Panc1 (cell line): ENCODE measurements around the gene MRPS9. TPM values are rescaled to one million over a fixed set of nuclear protein-coding genes. Genes with fewer than 3 reads are reported as not detected.

ENCODE experiments used
- ATAC-seq: fragments of 200-7000 bp; cut with Tn5 transposase; 2 replicates; pipeline ENCODE4 v1.9.1; 2020; ENCODE audit warnings: mild to moderate bottlenecking, moderate library complexity
- BruUV-seq: library from RNA; stranded (reverse); fragments of 400-500 nt; replicated peaks from 2 replicates; lab custom pipeline; 2021; lab: Mats Ljungman, UMichigan
- CTCF ChIA-PET: fragments of 300-600 bp; sonication (Branson Sonifier 250); formaldehyde crosslinking; loops from one replicate; lab custom pipeline; 2022; ENCODE audit warnings: antibody characterized with exemption; lab: Charles Lee
- POLR2A ChIA-PET: fragments of 300-600 bp; sonication (Branson Sonifier 250); formaldehyde crosslinking; loops from one replicate; lab custom pipeline; 2022; ENCODE audit warnings: antibody characterized with exemption; lab: Charles Lee
- DNase-seq: peaks from one replicate; pipeline ENCODE4 v3.0.0-alpha.2; 2010; ENCODE audit warnings: low read depth, low spot score
- H3K27ac ChIP-seq: 2 replicates; pipeline ENCODE4 v1.5.1; 2011; ENCODE audit warnings: mild to moderate bottlenecking, low read length, inconsistent platforms
- H3K27me3 ChIP-seq: fragments of 200-500 bp; sonication (Bioruptor generic); 2 replicates; pipeline ENCODE4 v1.6.0; 2014; ENCODE audit warnings: low read length, inconsistent platforms; ENCODE audit not compliant: control insufficient read depth, insufficient read depth
- H3K36me3 ChIP-seq: fragments of 200-500 bp; sonication (Bioruptor generic); 2 replicates; pipeline ENCODE4 v1.5.1; 2014; ENCODE audit warnings: inconsistent platforms, mild to moderate bottlenecking, low read length, moderate library complexity; ENCODE audit not compliant: control insufficient read depth, insufficient read depth
- H3K4me1 ChIP-seq: 2 replicates; pipeline ENCODE4 v1.5.1; 2011; ENCODE audit warnings: inconsistent platforms, mild to moderate bottlenecking, low read length, moderate library complexity; ENCODE audit not compliant: control insufficient read depth, insufficient read depth
- H3K4me3 ChIP-seq, 2 experiments: 2 replicates each; pipeline ENCODE4 v1.5.1; 2011 to 2012; ENCODE audit warnings: low read depth in 2 of 2, low read length in 2 of 2, mild to moderate bottlenecking in 2 of 2, inconsistent platforms in 1 of 2, moderate library complexity in 1 of 2
- H3K9me3 ChIP-seq: fragments of 200-500 bp; sonication (Bioruptor generic); 2 replicates; pipeline ENCODE4 v1.5.1; 2014; ENCODE audit warnings: low read depth, mild to moderate bottlenecking, inconsistent platforms, low read length, moderate library complexity; ENCODE audit not compliant: control insufficient read depth, insufficient read depth
- CTCF ChIP-seq: fragments of 450-650 bp; IDR thresholded peaks from 2 replicates; pipeline ENCODE4 v1.5.1; 2017; ENCODE audit warnings: mild to moderate bottlenecking
- POLR2AphosphoS5 ChIP-seq: IDR thresholded peaks from 2 replicates; pipeline ENCODE4 v1.6.1; 2012; ENCODE audit warnings: mild to moderate bottlenecking, low read depth, low read length, moderate library complexity
- REST ChIP-seq, 2 experiments: IDR thresholded peaks; 2 replicates each; pipeline ENCODE4 v1.6.1; 2011 to 2012; ENCODE audit warnings: low read depth in 2 of 2, control low read depth in 1 of 2, low read length in 1 of 2, mild to moderate bottlenecking in 1 of 2, moderate library complexity in 1 of 2; ENCODE audit not compliant: insufficient read depth in 1 of 2
- SIN3A ChIP-seq: IDR thresholded peaks from 2 replicates; pipeline ENCODE4 v1.6.1; 2012; ENCODE audit warnings: low read depth, mild to moderate bottlenecking, low read length, moderate library complexity, borderline replicate concordance; ENCODE audit not compliant: insufficient read depth
- TCF7L2 ChIP-seq: IDR thresholded peaks from 2 replicates; pipeline ENCODE4 v1.6.1; 2011; ENCODE audit warnings: mild to moderate bottlenecking, low read depth, low read length, inconsistent platforms
- in situ Hi-C: cut with HindIII; loops from 2 replicates; pipeline ENCODE4 v1.10.0; 2016; ENCODE audit warnings: low sequenced_read_pairs, low pct_unique_long_range_greater_than_20kb
- intact Hi-C: fragments of 100-400 bp; cut with micrococcal nuclease; formaldehyde crosslinking; loops from one replicate; pipeline ENCODE4 v1.10.0; 2022; ENCODE audit not compliant: unreplicated experiment
- total RNA-seq: library from RNA; stranded (reverse); gene quantifications from one replicate; pipeline ENCODE4 v1.2.1, GENCODE V29; 2021; ENCODE audit not compliant: unreplicated experiment

MRPS9 gene
- total RNA-seq, 1 experiment from 2014 or later: 27.4 TPM

- ChIA-PET POLR2A (no interaction called here), CTCF (no interaction called here)
- Histone ChIP-seq H3K4me3 (no peak overlapping the region), H3K36me3 (no peaks in the 10 kb centered on the region), H3K27ac (no peak overlapping the region), H3K9me3 (no peaks in the 10 kb centered on the region), H3K4me1 (no peaks in the 10 kb centered on the region), H3K27me3 (0 out of 2 replicates have a peak, but pooled peaks cover 2% of the 10 kb centered on the region)
- in situ Hi-C loops (no loop called here), intact Hi-C loops (no loop called here)
- no peak for ATAC-seq
- BruUV-seq: no TSS peak
- TF ChIP-seq REST (IDR thresholded peaks at IDR 0.05; ENCODE audit: insufficient read depth in 1 of 2, low read depth in 2 of 2, low read length in 1 of 2) (no peak), CTCF (0 out of 2 replicates have a peak, but pooled peaks have one; percentile 2)
- no peak for DNase-seq
Measured at GRCh38 chr2:105134081-105134480, 96.2 kb downstream of the MRPS9 start.

- ATAC-seq: no peak
- CTCF ChIA-PET: no interaction called here
- no peaks in the 10 kb centered on the region for H3K36me3 ChIP-seq
- H3K9me3 ChIP-seq: no peaks in the 10 kb centered on the region
- no peak for DNase-seq
- H3K27me3 ChIP-seq: 0 out of 2 replicates have a peak, but pooled peaks cover 4% of the 10 kb centered on the region
- TF ChIP-seq SIN3A (no peak), POLR2AphosphoS5 (no peak), CTCF (no peak), REST (IDR thresholded peaks at IDR 0.05; ENCODE audit: insufficient read depth in 1 of 2, low read depth in 2 of 2, low read length in 1 of 2) (no peak), TCF7L2 (no peak)
- H3K4me3 ChIP-seq: no peak overlapping the region
- no peak overlapping the region for H3K27ac ChIP-seq
- in situ Hi-C loops: no loop called here
- POLR2A ChIA-PET: no interaction called here
- intact Hi-C loops: no loop called here
- no peaks in the 10 kb centered on the region for H3K4me1 ChIP-seq
- no TSS peak for BruUV-seq
Measured at GRCh38 chr2:105135436-105135835, 97.6 kb downstream of the MRPS9 start.
